NCI-H1048 (cell line): ENCODE results near the gene IRX5.

Source experiments
- DNase-seq: peaks from one replicate; lab custom pipeline; 2025; lab: John Stamatoyannopoulos, UW

The IRX5 gene

DNA sequence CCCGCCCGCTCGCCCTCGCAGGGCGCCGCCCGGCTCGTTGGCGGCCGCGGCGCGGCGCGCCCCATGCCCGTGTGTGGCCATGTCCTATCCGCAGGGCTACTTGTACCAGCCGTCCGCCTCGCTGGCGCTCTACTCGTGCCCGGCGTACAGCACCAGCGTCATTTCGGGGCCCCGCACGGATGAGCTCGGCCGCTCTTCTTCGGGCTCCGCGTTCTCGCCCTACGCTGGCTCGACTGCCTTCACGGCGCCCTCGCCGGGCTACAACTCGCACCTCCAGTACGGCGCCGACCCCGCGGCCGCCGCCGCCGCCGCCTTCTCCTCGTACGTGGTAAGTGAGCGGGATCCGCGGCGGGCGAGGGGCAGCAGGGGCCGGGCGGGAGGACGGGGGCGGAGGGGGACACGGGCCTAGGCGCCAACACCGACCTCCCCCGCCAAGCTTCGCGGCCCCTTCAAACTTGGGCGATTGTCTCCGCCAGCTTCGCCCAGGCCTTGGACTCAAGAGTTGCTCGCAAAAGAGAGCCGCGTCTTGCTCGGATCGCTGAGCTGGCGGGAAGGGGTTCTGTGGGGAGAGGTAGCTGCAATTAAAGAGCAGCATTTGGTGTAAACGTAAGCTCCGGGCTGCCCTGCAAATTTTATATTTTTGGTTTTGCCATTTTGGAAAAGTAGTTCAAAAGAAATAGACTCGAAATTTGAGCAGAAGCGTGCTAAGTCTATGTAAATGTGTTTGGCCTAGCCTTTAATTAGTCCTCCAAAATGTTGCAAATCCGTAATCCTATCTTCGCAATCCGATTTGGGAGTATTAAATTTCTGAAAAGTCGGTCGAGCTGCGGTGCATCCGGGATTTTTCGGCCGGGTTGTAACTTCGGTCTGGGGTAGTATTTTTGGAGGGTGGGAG, 702 bp downstream of the IRX5 start:
- no peak for DNase-seq

GRCh38 chr16:54932021-54932660, 1.5 kb downstream of the IRX5 start:
- DNase-seq: no peak

GRCh38 chr16:54932737-54933254, 2.1 kb downstream of the IRX5 start:
- no peak for DNase-seq

- no peak for DNase-seq
Measured at GRCh38 chr16:54933281-54934011, 2.8 kb downstream of the IRX5 start.

DNA sequence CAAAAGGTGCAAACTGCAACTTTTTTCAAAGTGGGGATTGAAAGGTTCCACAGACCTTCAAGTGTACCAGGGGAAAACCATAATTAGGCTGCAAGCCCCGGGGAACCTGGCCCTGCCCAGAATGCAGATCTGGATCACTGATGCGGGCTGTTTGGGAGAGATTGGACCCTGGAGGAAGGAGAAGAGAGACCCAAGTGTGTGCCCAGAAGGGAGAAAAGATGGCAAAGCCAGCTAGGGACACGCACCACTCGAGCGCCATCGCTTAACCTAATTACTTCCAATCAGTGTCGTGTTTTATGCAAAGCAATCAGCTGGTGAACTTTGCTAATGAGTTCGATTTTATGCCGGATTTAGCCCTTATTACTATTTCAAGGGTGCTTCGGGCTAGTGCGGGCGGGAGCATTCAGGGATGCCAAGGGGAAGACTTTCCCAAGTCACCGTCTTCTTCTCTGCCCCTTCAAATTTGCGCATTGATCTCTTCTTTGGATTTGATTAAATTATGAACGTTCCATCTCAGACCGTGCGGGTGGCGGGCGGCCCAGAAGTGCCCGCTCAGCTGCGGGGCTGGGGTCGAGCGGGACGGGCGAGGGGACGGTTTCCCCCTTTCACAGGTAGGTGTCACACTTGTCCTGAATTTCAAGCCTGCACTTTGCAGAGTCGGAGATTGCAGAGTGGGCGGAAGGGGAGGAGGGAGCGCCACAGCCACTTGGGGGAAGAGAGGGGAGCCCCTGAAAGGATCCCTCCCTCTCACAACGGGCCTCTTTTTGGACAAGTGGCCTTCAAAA, 4.0 kb downstream of the IRX5 start:
- DNase-seq: no peak

DNA sequence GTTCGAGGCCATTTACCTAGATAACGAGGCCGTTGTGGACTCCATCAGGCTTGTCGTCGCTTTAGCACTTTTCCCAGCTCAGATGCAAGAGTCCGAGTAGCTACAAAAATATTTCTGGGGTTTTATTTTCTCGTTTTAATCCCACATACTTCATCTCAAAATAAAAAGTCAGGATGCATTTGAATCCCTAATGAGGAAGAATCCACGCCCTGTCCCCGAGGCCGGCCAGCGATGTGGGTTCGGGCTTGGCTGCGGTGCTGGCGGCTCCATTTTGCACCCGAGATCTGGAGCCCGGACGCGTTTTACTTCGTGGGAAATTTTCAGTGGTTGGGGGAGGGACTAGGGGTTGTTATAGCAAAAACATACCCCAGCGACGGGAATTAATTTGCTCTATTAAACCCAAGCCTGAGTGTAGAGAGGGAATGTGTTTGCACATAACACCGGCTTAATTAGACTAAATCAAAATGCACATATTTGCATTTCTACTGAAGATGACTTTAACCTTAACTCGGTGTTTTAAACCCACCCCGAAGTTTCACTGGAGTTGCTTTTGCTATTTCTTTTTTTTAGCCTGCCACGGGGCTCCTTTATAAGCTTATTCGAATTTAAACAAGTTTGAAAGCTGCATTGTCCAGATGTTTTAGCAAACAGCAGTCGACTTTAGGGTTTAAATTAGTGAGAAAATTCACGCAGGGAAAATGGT, 4.8 kb downstream of the IRX5 start:
- DNase-seq: no peak

GRCh38 chr16:54936201-54936978, 5.7 kb downstream of the IRX5 start:
- DNase-seq: no peak

- peak; percentile 39 for DNase-seq
Measured at GRCh38 chr16:54936979-54937670, 6.5 kb downstream of the IRX5 start.

DNA sequence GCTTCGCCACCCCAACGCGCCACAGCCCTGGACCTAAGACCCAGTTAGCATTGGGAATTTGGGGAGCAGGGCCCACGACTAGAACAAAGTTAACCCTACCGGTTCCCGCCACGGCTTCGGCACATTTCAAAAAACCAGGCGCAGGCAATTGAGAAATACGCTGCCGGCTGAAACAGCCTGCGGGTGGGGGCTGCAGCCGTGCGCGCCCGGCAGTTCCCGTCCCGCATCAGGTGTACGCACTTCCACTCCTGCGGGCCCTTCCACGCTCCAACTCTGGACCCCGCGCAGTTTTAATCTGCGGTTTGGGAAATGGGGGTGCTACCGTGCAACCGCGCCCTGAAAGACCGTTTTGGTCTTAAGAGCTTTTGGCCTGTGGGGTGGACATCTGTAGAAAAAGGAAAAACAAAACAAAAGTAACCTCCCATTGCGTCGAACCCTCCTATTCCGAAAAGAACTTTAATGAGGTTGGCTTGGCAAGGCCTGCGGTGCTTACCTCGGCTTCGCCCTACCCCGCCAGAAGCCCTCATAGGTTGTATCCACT, 7.1 kb downstream of the IRX5 start:
- DNase-seq: no peak

GRCh38 chr16:54938212-54939028, 7.8 kb downstream of the IRX5 start:
- no peak for DNase-seq

DNA sequence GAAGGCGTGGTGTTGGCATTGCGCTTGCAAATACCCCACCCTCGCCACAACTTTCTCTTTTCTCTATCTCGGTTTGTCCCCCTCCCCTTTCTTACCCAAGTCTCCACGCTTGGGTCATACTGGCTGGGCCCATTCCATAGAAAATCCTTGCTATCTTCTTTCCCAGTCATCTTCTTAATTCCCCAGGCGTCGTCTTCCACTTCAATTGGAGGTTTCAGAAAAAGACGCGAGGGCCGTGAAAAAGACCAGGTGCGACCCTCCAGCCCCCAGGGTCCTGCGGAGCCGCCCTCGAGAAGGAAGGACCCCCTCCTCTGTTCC, 8.3 kb downstream of the IRX5 start:
- no peak for DNase-seq

GRCh38 chr16:54939510-54940278, 9.0 kb downstream of the IRX5 start:
- DNase-seq: no peak

DNA sequence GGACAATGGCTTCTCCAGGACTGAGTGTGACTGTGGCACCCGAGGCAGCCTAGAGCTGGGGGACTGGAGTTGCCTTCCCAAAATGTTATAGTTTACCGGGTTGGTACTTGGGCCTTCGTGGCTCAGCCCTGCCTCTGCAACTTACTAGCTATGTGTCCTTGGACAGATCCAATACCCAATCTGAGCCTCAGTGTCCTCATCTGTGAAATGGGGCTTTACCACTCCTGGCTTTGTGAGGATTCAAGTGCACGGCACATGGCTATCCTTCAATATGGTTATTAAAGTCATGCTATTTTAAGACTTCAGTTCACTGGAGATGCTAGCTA, 9.6 kb downstream of the IRX5 start:
- DNase-seq: no peak

GRCh38 chr16:54942353-54942943, 11.8 kb downstream of the IRX5 start:
- DNase-seq: no peak

GRCh38 chr16:54944002-54944401, 13.3 kb downstream of the IRX5 start:
- no peak for DNase-seq

- no peak for DNase-seq
Measured at GRCh38 chr16:54945063-54945462, 14.4 kb downstream of the IRX5 start.

- DNase-seq: no peak
Measured at GRCh38 chr16:54946909-54947308, 16.2 kb downstream of the IRX5 start.

DNA sequence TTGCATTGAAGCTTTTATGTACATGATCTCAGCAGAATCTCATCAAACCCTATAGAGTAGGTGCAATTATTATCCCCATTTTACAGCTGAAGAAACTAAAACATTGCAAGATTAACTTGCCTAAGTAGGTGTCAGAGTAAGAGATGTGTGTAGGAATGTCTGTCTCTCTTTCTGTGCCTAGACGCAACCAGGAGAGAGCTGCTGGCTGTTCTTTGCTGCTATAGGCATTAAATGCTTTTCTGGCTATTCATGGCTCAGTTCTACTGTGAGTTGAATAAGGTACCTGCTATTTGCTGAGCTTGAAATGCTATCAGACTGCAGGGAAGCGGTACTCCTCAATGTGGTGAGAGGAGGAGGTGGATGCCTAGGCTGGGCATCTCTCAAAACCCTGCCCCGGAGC, 17.0 kb downstream of the IRX5 start:
- DNase-seq: no peak
